Vagina (tissue), 2 donors: Measurements from ENCODE around the gene STAMBP. TPM values are rescaled to one million over a fixed set of nuclear protein-coding genes. Genes with fewer than 3 reads are reported as not detected.

Experiments
- DNase-seq, 2 donors: peaks; one replicate each; pipeline ENCODE4 v3.0.0-alpha.2; 2017; ENCODE audit errors: extremely low spot score in 2 of 2
- H3K27ac ChIP-seq: fragments of 200-600 bp; sonication (generic); one replicate; pipeline ENCODE4 v1.5.1; 2019
- H3K27me3 ChIP-seq: fragments of 200-600 bp; sonication (generic); one replicate; pipeline ENCODE4 v1.5.1; 2019
- H3K36me3 ChIP-seq, 2 donors: fragments of 200-600 bp; sonication (generic); one replicate each; pipeline ENCODE4 v1.5.1; 2017 to 2019
- H3K4me1 ChIP-seq: fragments of 200-600 bp; sonication (generic); one replicate; pipeline ENCODE4 v1.5.1; 2019
- H3K4me3 ChIP-seq, 2 donors: fragments of 200-600 bp; sonication (generic); 1 replicate in 1 of 2; 2 replicates in 1 of 2; pipeline ENCODE4 v1.5.1; 2016 to 2019
- H3K9me3 ChIP-seq: fragments of 200-600 bp; sonication (generic); one replicate; pipeline ENCODE4 v1.5.1; 2019
- POLR2A ChIP-seq, 2 donors: fragments of 450-650 bp; IDR thresholded peaks; one replicate each; pipeline ENCODE4 v1.6.1; 2017; ENCODE audit warnings: antibody characterized with exemption in 2 of 2, mild to moderate bottlenecking in 2 of 2, moderate library complexity in 2 of 2
- POLR2AphosphoS5 ChIP-seq, 2 donors: sonication (generic); formaldehyde crosslinking; IDR thresholded peaks; one replicate each; pipeline ENCODE4 v1.9.0; 2017; ENCODE audit warnings: antibody characterized with exemption in 2 of 2, mild to moderate bottlenecking in 2 of 2, low read depth in 1 of 2; ENCODE audit not compliant: insufficient read depth in 1 of 2
- intact Hi-C: fragments of 100-400 bp; cut with DNase I; formaldehyde crosslinking; loops from one replicate; pipeline ENCODE4 v1.15.1; 2023
- total RNA-seq: library from RNA; depleted of rRNA; stranded (reverse); fragments of >200 nt; gene quantifications from one replicate; pipeline ENCODE4 v1.2.3, GENCODE V29; 2016
- TF ChIP-seq, protein P1 (sequence below), 3 experiments: fragments of 450-650 bp in 2 of 3; fragments of 200-600 bp in 1 of 3; sonication (generic) in 1 of 3; IDR thresholded peaks; one replicate each; pipeline ENCODE4 v1.5.1; 2017 to 2019; ENCODE audit warnings: antibody characterized with exemption in 3 of 3, mild to moderate bottlenecking in 2 of 3, moderate library complexity in 2 of 3

The STAMBP gene
- total RNA-seq, 1 donor from 2014 or later = 30.4 TPM

DNA sequence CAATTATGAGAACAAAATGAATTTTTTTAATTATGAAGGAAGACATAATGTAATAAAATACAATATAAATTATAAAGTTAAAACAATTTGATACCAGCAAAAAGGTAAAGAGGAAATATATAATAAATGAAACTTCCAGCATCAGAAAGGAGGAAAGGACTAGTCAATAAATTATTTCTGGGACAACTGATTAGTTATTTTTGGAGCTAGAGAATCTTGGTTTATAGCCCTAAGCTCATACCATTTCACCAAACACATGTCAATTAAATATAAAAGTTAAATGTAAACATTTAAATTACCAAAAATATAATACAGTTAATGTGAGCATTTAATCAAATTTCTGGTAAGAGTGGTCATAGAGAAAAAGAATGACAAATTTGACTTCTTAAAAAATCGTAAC is 76.2 kb downstream of the STAMBP start:
- H3K4me3 ChIP-seq = no peak overlapping the region
- no peaks in the 10 kb centered on the region for H3K27me3 ChIP-seq
- TF ChIP-seq, protein P1, sequence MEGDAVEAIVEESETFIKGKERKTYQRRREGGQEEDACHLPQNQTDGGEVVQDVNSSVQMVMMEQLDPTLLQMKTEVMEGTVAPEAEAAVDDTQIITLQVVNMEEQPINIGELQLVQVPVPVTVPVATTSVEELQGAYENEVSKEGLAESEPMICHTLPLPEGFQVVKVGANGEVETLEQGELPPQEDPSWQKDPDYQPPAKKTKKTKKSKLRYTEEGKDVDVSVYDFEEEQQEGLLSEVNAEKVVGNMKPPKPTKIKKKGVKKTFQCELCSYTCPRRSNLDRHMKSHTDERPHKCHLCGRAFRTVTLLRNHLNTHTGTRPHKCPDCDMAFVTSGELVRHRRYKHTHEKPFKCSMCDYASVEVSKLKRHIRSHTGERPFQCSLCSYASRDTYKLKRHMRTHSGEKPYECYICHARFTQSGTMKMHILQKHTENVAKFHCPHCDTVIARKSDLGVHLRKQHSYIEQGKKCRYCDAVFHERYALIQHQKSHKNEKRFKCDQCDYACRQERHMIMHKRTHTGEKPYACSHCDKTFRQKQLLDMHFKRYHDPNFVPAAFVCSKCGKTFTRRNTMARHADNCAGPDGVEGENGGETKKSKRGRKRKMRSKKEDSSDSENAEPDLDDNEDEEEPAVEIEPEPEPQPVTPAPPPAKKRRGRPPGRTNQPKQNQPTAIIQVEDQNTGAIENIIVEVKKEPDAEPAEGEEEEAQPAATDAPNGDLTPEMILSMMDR (IDR thresholded peaks at IDR 0.05) = no peak
- no peak for TF ChIP-seq POLR2AphosphoS5 (IDR thresholded peaks at IDR 0.05; ENCODE audit: insufficient read depth in 1 of 2, low read depth in 1 of 2)
- TF ChIP-seq POLR2A (IDR thresholded peaks at IDR 0.05) = no peak
- no peak for DNase-seq
- no peaks in the 10 kb centered on the region for H3K36me3 ChIP-seq
- H3K9me3 ChIP-seq = no peaks in the 10 kb centered on the region
- no peak overlapping the region for H3K27ac ChIP-seq
- H3K4me1 ChIP-seq = no peaks in the 10 kb centered on the region
- intact Hi-C loops = no loop called here

GRCh38 chr2:73906847-73907505 is 78.2 kb downstream of the STAMBP start:
- TF ChIP-seq POLR2A (IDR thresholded peaks at IDR 0.05) (no peak), POLR2AphosphoS5 (IDR thresholded peaks at IDR 0.05; ENCODE audit: insufficient read depth in 1 of 2, low read depth in 1 of 2) (no peak)
- TF ChIP-seq, protein P1 (IDR thresholded peaks at IDR 0.05) = no peak
- no peak overlapping the region for H3K27ac ChIP-seq
- intact Hi-C loops = no loop called here
- no peaks in the 10 kb centered on the region for H3K4me1 ChIP-seq
- H3K4me3 ChIP-seq = no peak overlapping the region
- no peaks in the 10 kb centered on the region for H3K27me3 ChIP-seq
- DNase-seq = peak in 1 of 2 donors; percentile 34
- H3K9me3 ChIP-seq = no peaks in the 10 kb centered on the region
- H3K36me3 ChIP-seq = no peaks in the 10 kb centered on the region

DNA sequence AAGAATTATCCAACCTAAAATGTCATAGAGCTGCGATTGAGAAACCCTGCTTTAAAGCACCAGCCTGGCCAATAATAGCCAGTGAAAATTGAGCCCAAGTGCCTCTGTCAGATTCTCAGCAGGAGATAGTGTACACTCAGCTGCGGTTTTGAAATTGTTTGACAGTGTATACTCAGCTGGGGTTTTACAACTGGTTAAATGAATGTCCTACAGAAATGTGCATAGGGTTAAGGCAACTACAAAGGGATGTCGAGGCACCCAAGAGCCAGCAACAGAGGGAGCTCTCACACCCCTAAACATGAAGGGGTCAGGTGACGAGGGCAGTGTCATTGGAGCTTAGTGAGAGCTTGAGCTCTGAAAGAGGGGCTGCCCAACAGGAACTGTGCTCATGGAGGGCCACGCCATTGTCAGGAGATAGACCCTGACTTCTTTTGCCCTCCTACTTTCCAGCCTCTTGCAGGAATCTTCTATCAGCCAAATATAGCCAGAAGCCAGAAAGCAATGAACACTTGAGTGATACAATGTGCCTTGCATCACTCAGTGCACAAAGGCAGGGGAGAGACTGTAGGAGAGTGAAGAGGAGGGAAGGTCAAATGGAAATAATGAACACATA is 79.2 kb downstream of the STAMBP start:
- no peaks in the 10 kb centered on the region for H3K27me3 ChIP-seq
- peak in 1 of 2 donors; percentile 19 for DNase-seq
- H3K27ac ChIP-seq = no peak overlapping the region
- H3K4me3 ChIP-seq = no peak overlapping the region
- intact Hi-C loops = no loop called here
- H3K36me3 ChIP-seq = no peaks in the 10 kb centered on the region
- H3K9me3 ChIP-seq = no peaks in the 10 kb centered on the region
- H3K4me1 ChIP-seq = no peaks in the 10 kb centered on the region
- no peak for TF ChIP-seq POLR2AphosphoS5 (IDR thresholded peaks at IDR 0.05; ENCODE audit: insufficient read depth in 1 of 2, low read depth in 1 of 2)
- TF ChIP-seq, protein P1 (IDR thresholded peaks at IDR 0.05) = peak in 1 of 3 experiments; percentile 18

DNA sequence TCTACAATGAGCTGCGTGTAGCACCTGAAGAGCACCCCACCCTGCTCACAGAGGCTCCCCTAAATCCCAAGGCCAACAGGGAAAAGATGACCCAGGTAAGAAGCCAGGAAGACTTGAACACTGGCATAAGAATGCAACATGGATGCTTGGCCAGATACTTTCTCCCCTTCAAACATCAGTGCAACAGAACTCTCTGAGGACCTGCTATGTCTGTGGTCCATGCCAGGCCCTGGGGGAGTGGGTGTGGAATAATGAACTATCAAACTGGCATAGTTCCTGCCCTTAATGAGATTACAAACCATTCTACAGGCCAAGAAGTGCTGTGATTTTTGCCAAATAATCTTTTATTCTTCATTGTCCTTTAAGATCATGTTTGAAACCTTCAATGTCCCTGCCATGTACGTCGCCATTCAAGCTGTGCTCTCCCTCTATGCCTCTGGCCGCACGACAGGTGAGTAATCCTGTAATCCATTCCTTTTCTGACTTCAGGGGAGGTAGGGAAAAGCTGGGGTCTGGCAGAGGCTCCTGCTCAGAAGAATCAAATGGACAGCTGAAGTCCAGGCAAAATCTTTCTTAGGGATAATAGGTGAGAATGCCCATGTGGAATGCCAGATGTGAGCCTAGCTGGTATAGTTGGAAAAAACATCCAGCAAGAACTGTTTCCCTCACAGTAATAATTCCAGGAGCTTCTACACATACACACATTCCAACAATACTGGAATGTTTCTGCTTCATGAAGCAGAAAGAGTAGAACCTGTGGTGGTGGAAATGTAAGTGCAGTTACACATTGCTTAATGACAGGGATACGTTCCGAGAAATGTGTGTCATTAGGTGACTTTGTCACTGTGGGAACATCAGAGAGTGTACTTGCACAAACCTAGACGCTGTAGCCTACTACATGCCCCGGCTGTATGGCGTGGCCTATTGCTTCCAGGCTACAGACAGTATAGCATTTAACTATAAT is 80.2 kb downstream of the STAMBP start:
- no peak for TF ChIP-seq POLR2AphosphoS5 (IDR thresholded peaks at IDR 0.05; ENCODE audit: insufficient read depth in 1 of 2, low read depth in 1 of 2)
- TF ChIP-seq POLR2A (IDR thresholded peaks at IDR 0.05) = no peak
- TF ChIP-seq, protein P1 (IDR thresholded peaks at IDR 0.05) = no peak
- no peaks in the 10 kb centered on the region for H3K36me3 ChIP-seq
- no peaks in the 10 kb centered on the region for H3K4me1 ChIP-seq
- DNase-seq = peak in 1 of 2 donors; percentile 43
- intact Hi-C loops = no loop called here
- H3K9me3 ChIP-seq = no peaks in the 10 kb centered on the region
- H3K27me3 ChIP-seq = no peaks in the 10 kb centered on the region
- H3K27ac ChIP-seq = no peak overlapping the region
- H3K4me3 ChIP-seq = no peak overlapping the region
